ENCODE results near the gene LAMA4.
"Not testable (repeated sequence)": the region's sequence is repeated elsewhere in the genome, so short reads cannot be mapped to it uniquely, and the experiment has no call there.

LAMA4 gene

DNA sequence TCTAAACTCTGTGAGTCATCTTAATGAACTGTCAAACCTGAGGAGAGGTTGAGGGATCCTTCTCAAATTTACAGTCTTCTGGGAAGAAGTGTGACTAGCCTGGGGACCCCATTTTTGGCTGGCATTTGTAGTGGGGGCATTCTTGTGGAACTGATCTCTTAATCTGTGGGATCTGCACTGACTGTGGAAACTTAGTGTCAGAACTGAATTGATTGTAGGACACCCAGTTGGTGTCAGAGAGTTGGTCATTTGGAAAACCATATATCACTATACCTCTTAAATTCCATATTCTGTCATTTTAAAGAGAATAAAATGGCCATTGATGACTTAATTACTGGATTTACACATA is 48.3 kb downstream of the LAMA4 start:
- DNase-seq, result no peak

DNA sequence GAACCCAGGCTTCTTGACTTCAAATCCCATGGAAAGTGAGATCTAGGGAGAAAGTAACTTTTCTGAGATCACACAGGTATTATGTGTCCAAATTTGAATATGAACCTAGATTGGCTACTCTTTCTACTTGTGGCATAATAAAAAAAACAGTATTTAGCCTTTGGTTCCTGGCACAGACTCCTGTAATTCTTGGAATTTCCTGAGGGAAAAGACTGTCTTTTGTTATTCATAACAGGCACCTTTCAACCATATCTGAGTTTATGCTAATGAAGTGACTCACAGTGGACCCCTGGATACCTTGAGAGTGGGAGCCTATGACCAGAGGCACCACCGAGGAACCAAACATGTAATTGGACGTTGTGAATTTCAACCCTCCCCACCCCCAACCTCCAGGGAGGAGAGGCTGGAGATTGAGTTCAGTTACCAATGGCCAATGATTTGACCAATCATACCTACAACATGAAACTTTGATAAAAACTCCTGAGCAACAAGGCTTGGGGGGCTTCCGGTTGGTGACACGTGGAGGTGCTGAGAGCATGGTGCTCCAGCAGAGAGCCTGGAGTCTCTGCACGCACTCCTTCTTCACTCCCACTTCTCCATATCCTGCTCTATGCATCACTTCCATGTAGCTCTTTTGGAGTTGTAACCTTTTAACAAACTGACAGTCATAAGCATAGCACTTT is 48.8 kb downstream of the LAMA4 start:
- DNase-seq, result no peak

DNA sequence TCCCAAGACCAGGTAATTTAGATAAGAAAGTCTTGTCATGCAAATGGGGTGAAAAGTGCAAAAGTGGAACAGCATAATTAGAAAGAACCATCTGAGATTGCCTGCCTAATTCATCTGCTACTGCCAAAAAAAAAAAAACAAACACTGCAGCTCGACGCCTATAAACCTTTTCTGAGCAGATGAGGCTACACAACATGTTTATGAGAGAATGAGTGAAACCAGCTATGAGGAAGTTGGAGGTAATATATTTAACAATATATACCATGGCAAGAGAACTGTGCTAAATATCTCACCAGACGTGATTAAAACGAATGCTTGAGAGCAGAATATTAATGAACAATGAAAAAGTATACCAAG is 50.0 kb downstream of the LAMA4 start:
- no peak for DNase-seq

DNA sequence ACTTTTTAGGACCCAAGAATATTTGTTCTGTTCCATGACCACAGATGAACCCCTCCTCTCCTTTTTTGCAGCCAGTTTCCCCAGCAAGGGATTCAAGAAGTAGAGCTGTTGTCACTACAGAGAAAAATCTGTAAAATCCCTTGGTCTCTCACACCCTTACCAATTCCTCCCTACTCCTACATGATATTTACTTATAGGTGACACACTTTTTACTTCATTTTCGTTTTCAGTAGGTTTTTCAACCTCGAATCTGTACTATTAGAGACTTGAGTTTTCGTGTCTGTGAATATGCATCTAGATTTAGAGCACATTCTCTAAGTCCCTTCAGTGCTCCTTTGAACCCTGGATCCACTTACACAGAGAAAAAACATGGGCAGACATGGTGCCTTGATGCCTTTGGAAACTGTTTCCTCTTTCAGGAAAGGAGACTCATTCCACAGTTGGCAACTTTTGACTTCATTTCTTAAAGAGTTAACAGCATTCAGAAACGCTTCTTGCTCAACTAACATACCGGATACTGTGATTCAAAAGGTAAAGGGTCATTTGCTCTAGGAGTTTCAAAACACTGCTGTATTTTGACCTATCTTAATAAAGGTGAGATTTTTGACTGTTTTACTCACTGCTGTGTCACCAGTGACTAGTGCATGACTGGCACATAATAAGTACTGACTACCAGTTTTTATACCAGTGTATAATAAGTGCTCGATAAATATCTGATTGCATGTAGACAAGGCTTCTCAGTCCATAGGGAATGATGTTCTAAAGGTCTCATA is 50.6 kb downstream of the LAMA4 start:
- no peak for DNase-seq

DNA sequence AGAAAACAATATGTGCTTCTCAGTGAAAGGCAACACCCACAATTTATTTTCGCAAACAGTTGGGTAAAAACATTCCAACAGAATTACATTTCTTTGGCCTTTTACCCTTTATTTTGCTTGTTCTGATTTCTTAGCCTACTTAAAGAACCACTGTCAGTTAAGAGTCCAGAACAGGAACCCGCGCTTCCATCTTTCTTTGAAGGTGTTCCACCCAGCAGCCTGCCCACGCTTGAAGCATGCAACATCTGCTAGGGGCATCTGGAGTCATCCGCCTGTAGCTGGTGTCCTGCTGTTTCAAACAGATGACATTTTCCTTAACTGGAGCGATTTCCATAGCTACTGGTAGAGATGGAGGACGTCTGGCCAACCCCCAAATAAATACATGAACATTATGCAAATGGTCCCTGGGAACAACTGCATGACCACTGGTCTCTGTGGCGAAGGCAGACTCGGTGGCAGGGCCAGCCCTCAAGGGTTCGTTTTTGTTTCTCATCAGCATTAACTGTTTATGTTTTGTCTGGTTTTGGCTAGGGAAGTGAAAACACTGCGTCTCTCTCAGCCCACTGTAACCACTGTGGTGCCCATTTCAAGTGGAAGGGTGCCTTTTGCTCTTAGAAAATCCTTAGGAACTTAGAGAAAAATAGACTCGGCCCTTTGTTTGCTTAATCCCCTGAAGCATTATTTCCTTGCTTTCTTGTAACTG is 51.6 kb downstream of the LAMA4 start:
- no peak for DNase-seq

DNA sequence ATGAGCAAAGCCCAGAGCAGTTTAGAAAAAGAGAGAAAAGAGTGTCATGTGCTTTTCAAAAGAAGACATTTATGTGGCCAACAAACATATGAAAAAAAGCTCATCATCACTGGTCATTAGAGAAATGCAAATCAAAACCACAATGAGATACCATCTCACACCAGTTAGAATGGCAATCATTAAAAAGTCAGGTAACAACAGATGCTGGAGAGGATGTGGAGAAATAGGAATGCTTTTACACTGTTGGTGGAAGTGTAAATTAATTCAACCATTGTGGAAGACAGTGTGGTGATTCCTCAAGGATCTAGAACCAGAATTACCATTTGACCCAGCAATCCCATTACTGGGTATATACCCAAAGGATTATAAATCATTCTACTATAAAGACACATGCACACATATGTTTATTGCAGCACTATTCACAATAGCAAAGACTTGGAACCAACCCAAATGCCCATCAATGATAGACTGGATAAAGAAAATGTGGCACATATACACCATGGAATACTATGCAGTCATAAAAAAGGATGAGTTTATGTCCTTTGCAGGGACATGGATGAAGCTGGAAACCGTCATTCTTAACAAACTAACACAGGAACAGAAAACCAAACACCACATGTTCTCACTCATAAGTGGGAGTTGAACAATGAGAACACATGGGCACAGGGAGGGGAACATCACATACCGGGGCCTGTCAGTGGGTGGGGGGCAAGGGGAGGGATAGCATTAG is 54.0 kb downstream of the LAMA4 start:
- not testable (repeated sequence) for DNase-seq

DNA sequence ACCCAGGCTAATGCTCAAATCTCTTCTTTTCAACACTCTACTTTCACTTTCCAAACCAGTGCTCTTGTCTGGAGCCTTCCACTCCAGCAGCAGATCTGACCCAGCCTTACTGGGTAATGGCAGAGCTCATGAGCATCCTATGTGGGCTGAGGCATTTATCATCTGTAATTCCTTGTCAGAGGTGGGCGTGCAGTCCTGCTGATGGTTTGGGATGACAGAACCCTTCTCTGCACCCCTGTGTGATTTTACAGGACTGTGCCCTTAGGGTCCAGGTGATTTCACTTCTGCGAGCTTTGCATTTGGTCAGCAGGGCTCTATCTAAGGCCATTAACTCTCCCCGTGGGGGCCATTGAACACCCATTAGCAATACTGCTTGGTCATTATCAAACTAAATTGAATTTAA is 55.4 kb downstream of the LAMA4 start:
- no peak for DNase-seq

DNA sequence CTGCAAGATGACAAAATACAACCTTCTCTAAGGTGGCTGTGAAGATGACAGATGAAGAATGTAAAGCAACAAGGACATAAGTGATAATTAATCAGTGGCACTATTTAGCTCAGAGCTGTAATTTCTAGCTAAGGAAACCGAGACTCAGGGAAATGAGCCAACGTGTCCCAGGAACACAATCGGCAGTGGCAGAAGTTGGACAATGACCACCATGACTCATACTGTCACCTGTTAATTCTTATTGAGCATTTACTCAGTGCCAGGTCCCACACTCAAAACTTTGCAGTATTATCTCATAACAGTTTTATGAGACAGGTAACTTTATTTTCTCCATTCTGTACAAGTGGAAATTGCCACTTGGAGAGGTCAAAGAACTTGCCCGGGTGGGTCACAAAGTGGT is 55.8 kb downstream of the LAMA4 start:
- no peak for DNase-seq

DNA sequence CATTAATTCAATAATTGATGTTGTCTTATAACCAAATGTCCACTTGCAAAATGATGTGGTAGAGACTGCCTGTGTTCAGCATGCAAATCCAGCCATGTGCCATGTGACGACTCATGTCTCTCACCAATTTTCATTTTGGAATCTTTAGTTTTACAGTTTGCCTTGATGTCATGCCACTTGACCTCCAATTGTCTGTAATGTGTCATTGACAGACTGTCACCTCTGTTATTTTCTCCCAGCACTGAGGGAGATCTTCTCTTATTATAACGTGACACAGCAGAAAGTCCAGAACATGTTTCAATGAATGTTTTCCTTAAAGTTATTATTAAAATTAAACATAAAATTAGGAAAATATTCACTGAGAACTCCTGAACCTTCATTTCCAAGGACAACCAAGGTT is 56.7 kb downstream of the LAMA4 start:
- DNase-seq, result no peak

DNA sequence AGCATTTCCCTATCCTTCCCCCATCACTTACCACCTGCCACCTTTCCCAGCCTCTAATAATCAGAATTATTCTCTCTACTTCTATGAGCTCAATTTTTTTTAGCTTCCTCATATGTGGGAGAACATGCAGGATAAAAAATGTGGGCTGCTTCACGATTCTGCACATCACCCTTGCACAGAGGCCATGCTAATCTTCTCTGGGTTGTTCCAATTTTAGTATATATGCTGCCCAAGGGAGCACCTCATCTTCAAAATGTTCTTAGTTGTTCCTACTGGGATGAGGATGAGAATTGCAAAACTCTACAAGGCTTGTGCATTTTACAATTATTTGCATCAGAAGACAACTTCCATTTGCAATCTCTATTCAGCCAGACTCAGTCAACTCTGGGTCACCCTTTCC is 58.1 kb downstream of the LAMA4 start:
- DNase-seq, result no peak

DNA sequence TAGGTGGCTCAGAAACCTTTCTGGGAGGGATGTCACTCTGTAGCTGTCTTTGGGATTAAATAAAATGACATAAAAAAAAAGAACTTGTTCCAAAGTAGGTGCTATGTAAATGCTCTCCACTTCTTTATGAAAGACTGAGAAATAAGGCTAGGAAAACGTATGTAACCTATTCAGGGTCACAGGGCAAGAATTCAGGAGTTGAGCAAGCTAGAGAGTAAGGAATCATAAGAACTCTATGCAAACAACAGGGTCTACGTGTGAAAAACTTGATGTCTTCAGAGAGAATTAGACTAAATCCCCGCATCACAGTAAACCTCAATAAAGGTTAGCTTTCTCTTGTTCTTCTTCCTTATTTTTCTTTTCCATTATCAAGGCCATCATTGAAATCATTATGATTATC is 59.2 kb downstream of the LAMA4 start:
- DNase-seq, result no peak

DNA sequence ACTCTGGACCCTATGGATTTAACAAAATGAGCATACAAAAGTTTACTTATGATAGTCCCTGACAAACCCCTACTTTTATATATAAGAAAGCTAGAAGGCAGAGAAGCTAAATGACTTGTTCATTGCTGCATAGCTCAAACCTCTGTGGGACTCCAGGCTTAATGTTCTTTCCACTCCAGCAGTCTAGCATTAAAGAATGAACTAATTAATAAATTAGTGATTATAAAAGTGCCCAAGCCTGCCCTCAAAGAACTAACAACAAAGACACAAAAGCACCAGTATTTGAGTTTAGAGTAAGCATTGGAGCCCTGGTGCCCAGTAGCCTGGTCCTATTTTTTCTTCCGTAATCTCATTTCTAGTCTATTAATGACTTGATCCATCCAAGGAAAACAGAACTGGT is 59.9 kb downstream of the LAMA4 start:
- DNase-seq, result no peak

DNA sequence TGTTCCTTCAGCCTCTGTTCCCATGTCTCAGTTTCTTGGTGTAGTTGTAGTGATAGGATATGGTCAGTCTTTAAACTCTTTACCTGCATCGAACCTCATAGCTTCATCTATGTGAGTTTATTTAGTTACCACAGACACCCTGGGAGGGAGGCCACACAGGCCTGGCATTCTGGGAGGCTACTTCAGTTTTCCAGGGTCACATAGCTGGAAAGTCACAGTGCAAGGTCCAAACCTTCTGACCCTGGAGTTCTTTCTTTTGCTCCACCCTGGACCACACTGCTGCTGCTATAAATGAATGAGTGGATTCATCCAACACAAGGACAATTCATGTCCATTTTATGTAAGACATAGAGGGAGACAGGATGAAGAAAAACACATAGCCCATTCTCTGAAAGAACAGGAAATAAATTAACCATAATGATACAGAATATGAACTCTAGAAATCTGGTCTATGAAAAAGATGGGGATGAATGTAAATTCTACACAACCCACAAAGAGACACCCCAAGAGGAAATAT is 60.8 kb downstream of the LAMA4 start:
- DNase-seq, result no peak

DNA sequence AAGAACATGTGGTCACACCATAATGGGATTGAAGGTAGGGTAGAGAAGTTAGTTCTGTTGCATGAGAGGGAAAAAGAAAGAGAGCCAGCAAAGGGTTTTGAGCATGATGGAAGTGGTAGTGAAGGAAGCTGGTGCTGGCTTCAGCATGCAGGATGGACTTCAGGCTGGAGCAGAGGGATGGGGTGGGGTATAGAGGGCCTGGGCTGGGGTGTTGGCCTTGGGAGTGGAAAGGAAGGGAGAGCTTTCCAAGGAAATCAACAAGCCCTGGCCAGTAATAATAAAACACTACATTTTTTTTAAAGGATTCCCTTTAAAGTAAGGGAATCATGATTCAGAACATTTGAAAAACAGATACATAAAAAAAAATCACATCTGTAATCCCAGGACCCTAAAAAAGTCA is 61.2 kb downstream of the LAMA4 start:
- DNase-seq, result no peak

DNA sequence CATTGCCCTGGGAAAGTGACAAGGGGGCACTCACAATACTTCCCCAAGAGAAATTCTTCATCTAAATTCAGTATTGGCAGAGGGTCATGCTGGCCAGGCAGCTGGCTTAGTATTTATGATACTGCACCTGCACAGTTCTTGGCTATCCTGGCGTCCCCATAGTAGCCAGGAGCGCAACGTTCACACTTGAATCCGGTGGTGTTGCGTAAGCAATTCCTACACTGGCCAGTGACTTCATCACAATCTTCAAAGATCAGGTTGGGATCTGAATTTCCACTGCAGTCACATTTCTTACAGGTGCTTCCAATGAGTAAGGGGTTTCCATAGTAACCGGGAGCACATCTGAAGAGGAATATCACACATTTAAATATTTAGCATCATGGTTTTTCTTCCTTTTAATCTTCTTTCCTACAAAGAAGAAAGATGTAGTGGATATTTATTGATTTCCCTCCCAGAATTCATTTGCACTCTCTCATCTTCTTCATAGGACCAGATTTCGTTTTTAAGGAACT is 62.8 kb downstream of the LAMA4 start:
- no peak for DNase-seq

DNA sequence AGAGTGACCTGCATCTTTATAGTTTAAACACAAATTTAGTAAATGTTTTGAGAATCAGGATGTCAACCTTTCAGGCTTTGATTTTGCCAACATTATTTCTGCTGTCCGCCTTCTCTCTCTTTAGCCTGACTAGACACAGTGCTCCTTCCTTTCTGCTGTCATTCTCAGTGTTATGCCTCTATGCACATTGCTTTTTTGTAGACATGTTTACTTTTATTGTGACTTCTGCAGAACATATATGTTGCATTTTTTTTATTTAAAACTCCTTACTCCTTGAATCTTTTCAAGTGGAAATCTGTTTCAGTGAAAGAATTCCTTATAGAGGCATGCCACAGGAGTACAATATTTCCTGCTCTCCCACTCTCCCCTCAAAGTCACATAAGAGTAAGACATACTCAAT is 64.2 kb downstream of the LAMA4 start:
- no peak for DNase-seq

DNA sequence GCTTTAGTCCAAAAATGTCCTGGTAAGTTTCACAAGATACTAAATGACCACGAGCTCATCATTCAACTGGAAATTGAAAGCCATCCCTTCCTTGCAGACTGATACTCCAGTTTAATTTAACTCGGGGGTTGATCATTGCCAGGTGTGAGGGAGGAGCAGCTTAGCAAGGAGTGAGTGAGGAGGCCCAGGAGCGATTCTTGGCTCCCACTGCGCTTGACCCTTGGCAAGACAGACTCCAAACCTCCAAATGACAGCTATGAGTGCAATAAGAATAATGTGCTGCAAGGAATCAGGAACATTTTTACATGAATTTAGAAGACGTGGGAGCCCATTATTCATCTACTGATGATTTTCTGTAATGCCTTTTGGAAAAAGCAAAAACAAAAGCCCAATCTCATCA is 64.9 kb downstream of the LAMA4 start:
- DNase-seq, result no peak

DNA sequence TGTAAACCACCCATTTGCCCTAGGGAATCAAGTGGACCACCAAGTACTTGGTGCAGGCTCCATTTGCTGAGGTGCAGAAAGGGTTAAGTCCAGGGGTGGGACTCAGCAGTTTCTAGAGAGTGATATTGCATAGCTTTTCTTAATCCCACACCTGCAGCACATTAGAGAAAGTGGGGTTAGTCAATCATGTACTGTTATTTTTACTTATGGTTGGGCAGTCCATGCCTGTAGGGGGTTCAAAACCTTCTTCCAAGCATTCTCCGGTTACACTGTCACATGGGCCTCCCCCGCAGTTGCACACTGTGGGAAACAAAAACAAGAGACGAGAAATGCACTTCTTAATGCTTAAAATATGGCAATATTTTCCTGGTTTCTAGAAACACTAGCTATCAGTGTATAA is 65.5 kb downstream of the LAMA4 start:
- no peak for DNase-seq

DNA sequence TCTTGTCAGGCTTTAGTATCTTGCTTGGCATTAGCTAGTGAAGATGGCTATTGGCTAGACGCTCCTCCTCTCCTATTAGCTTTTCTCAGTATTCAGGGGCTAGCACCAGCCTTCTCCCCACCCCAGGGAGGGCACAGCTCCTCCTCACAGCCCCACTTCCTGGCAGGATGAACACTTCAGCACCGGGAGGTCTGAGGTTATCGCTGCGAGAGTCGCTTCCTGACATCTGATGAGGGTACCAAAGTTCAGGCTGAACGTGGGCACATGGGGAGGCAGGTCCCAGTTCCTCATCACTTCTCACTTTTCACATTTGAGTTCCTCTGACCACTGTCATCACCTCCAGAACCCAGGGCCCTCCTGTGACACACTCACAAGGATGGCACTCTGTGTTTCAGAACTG is 66.6 kb downstream of the LAMA4 start:
- no peak for DNase-seq

DNA sequence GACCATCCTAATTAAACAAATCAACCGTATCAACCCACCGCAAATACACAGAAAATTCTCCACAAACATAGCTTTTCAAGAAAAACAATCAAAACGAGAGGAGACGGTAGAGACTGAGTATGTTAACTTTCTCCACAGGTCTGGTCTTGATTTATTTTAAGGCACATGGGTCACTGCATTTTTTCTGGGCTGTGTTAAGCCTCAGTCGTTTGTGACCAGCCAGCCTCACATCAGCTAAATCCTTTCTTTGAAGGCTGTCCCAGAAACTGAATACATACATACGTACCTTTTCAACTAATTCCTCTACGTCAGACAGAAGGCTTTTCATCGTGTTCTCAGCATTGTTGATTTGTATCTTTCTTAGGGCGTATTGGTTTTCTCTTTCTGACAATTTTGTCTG is 69.4 kb downstream of the LAMA4 start:
- DNase-seq, result no peak

DNA sequence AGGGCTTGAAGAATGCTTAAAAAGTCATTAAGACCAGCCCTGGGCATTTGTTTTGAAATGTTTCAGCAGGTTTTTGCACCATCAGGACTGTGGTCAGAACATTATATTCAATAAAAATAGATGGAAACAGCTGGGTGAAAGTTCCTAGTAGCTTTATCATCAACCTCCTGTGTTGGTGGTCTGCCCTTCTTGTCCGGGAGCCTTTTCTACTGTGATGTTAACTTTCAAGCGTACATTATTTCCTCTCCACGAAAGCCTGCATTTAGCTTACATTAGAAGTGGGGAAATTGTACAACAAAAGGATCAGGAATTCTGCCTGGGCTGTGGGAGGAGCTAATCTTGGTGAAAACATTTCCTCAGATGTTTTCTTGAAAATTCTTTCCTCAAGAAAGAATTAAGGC is 71.1 kb downstream of the LAMA4 start:
- DNase-seq, result no peak

DNA sequence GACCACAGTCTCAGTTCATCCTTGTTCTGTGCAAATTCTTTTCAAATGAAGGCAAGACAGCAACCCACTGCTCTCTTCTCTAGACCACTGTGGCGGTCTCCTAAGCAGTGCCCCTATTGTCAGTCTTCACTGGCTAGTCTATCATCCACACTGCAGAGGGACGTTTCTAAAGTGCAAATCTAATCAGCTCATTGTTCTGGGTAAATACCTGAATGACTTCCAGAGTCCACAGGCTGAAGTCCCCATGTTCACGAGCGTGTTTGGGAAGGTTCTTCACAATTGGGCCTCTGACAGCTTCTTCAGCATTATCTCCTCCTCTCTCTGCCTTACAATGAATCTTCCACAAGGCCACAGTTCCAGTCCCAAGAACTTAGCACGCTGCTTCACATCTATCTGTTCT is 73.2 kb downstream of the LAMA4 start:
- DNase-seq, result no peak

DNA sequence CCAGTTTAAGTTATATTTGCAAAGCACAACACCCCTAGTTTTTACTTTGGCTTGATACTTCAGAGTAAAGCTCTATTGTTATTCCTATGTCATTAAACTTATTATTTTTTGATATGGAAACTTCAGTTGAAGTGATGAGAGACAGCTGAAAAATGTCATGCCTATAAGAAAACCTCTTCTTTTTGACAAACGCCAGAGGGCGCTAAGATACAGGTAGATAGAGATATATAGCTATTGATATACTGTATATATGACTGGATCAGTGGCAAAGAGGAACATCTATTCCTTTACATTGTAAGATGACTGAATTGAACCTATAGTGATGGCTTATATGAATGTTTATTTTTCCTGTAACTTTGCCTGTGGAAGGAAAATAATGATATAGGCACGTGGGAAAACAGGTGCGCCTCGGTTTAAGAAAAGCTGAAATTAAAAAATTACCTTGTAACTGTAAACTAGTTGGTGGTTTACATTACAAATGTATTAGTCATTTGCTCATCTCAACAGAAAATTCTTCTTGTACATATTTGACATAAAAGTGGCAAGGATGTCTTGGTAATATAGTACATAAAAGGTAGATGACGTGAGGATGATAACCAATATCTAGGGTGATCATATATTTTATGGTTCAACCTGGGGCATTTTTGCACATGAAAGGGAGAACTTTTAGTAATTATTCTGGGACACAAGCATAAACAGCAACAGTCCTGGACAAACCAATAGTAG is 74.1 kb downstream of the LAMA4 start:
- DNase-seq, result peak; percentile 63
